A673 (cell line): ENCODE data around the gene POLK.
"Not testable (repeated sequence)": the region's sequence is repeated elsewhere in the genome, so short reads cannot be mapped to it uniquely, and the experiment has no call there.

ENCODE experiments used
- EZH2 ChIP-seq: fragments of 200-600 bp; sonication (generic); IDR thresholded peaks from 2 replicates; pipeline ENCODE4 v1.6.1; 2017; ENCODE audit warnings: borderline replicate concordance, low read depth, mild to moderate bottlenecking, mixed read lengths, antibody characterized with exemption, low read length; ENCODE audit not compliant: poor library complexity, severe bottlenecking
- TF ChIP-seq, protein P1 (sequence below): fragments of 300-800, 200-600 bp; sonication (generic); conservative IDR thresholded peaks from 2 replicates; pipeline ENCODE4 v1.5.1; 2017; ENCODE audit warnings: low read depth, mild to moderate bottlenecking, antibody characterized with exemption, low read length, moderate library complexity, mixed read lengths

DNA sequence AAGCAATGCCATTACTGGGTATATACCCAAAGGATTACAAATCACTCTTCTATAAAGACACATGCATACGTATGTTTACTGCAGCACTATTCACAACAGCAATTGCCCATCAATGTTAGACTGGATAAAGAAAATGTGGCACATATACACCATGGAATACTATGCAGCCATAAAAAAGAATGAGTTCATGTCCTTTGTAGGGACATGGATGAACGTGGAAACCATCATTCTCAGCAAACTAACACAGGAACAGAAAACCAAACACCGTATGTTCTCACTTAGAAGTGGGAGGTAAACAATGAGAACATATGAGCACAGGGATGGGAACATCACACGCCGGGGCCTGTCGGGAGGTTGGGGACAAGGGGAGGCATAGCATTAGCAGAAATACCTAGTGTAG is 21.8 kb upstream of the POLK start:
- not testable (repeated sequence) for TF ChIP-seq EZH2
- TF ChIP-seq, protein P1, sequence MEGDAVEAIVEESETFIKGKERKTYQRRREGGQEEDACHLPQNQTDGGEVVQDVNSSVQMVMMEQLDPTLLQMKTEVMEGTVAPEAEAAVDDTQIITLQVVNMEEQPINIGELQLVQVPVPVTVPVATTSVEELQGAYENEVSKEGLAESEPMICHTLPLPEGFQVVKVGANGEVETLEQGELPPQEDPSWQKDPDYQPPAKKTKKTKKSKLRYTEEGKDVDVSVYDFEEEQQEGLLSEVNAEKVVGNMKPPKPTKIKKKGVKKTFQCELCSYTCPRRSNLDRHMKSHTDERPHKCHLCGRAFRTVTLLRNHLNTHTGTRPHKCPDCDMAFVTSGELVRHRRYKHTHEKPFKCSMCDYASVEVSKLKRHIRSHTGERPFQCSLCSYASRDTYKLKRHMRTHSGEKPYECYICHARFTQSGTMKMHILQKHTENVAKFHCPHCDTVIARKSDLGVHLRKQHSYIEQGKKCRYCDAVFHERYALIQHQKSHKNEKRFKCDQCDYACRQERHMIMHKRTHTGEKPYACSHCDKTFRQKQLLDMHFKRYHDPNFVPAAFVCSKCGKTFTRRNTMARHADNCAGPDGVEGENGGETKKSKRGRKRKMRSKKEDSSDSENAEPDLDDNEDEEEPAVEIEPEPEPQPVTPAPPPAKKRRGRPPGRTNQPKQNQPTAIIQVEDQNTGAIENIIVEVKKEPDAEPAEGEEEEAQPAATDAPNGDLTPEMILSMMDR = not testable (repeated sequence)
